IMR-90 (cell line): Measurements from ENCODE around the gene HOTAIR. TPM values are rescaled to one million over a fixed set of nuclear protein-coding genes. Genes with fewer than 3 reads are reported as not detected.

Experiments used
- ATAC-seq: fragments of 200-7000 bp; cut with Tn5 transposase; 2 replicates; pipeline ENCODE4 v1.9.1; 2020; ENCODE audit warnings: low read depth, mild to moderate bottlenecking, moderate library complexity
- BruUV-seq: library from RNA; stranded (reverse); fragments of 400-500 nt; replicated peaks from 2 replicates; lab custom pipeline; 2021; lab: Mats Ljungman, UMichigan
- CTCF ChIA-PET: fragments of 300-600 bp; formaldehyde crosslinking; extraction: SDS; loops from one replicate; lab custom pipeline; 2021; ENCODE audit warnings: antibody characterized with exemption; lab: Yijun Ruan, JAX
- POLR2A ChIA-PET: fragments of 300-600 bp; sonication (Branson Sonifier 250); formaldehyde crosslinking; loops from one replicate; lab custom pipeline; 2022; ENCODE audit warnings: antibody characterized with exemption; ENCODE audit not compliant: unreplicated experiment; lab: Charles Lee
- DNase-seq: peaks from one replicate; pipeline ENCODE4 v3.0.0; 2013
- H2AFZ ChIP-seq: replicated peaks from 2 replicates; pipeline ENCODE3; 2013; ENCODE audit warnings: low read length, mild to moderate bottlenecking; ENCODE audit not compliant: poor library complexity
- H2AK5ac ChIP-seq: 2 replicates; pipeline ENCODE4 v1.6.1; 2013; ENCODE audit warnings: low read depth, low read length, inconsistent platforms
- H2AK9ac ChIP-seq: replicated peaks from 2 replicates; pipeline ENCODE3; 2013; ENCODE audit warnings: mild to moderate bottlenecking, low read depth, low read length, moderate library complexity; ENCODE audit not compliant: poor library complexity
- H2BK120ac ChIP-seq: 2 replicates; pipeline ENCODE4 v1.6.1; 2013; ENCODE audit warnings: low read depth, low read length, inconsistent platforms
- H2BK15ac ChIP-seq: 3 replicates; pipeline ENCODE4 v1.6.1; 2013; ENCODE audit warnings: low read depth, low read length, inconsistent platforms
- H2BK20ac ChIP-seq: 2 replicates; pipeline ENCODE4 v1.6.1; 2013; ENCODE audit warnings: low read depth, mild to moderate bottlenecking, inconsistent platforms, low read length, moderate library complexity
- H2BK5ac ChIP-seq: 2 replicates; pipeline ENCODE4 v1.6.1; 2013; ENCODE audit warnings: mild to moderate bottlenecking, low read depth, low read length, inconsistent platforms; ENCODE audit not compliant: poor library complexity, severe bottlenecking
- H3K14ac ChIP-seq: replicated peaks from 2 replicates; pipeline ENCODE4 v1.6.1; 2013; ENCODE audit warnings: low read depth, low read length, inconsistent platforms
- H3K18ac ChIP-seq: 2 replicates; pipeline ENCODE4 v1.6.1; 2013; ENCODE audit warnings: low read depth, low read length, control low read depth
- H3K23ac ChIP-seq: 2 replicates; pipeline ENCODE4 v1.6.1; 2013; ENCODE audit warnings: low read depth, low read length, inconsistent platforms
- H3K27ac ChIP-seq: 2 replicates; pipeline ENCODE4 v1.5.1; 2013; ENCODE audit warnings: mild to moderate bottlenecking, control low read depth, low read length; ENCODE audit not compliant: insufficient read depth
- H3K27me3 ChIP-seq: 2 replicates; pipeline ENCODE4 v1.6.1; 2013; ENCODE audit warnings: low read length; ENCODE audit not compliant: control insufficient read depth, insufficient read depth
- H3K36me3 ChIP-seq: 2 replicates; pipeline ENCODE4 v1.6.1; 2013; ENCODE audit warnings: low read length, mixed read lengths; ENCODE audit not compliant: control insufficient read depth, insufficient read depth
- H3K4ac ChIP-seq: 2 replicates; pipeline ENCODE4 v1.6.1; 2013; ENCODE audit warnings: low read depth, low read length, inconsistent platforms
- H3K4me1 ChIP-seq: 2 replicates; pipeline ENCODE4 v1.6.1; 2013; ENCODE audit warnings: low read length, mixed read lengths; ENCODE audit not compliant: control insufficient read depth, insufficient read depth
- H3K4me2 ChIP-seq: 2 replicates; pipeline ENCODE4 v1.6.1; 2013; ENCODE audit warnings: low read depth, mild to moderate bottlenecking, control low read depth, low read length, moderate library complexity
- H3K4me3 ChIP-seq: 2 replicates; pipeline ENCODE4 v1.5.1; 2013; ENCODE audit warnings: low read depth, mild to moderate bottlenecking, control low read depth, low read length, moderate library complexity; ENCODE audit not compliant: insufficient read depth
- H3K56ac ChIP-seq: 2 replicates; pipeline ENCODE4 v1.6.1; 2013; ENCODE audit warnings: low read length, inconsistent platforms; ENCODE audit not compliant: insufficient read depth; ENCODE audit errors: extremely low read depth
- H3K79me1 ChIP-seq, 2 experiments: 2 replicates each; pipeline ENCODE4 v1.6.1; 2013; ENCODE audit warnings: low read length in 2 of 2, inconsistent platforms in 1 of 2, low read depth in 1 of 2
- H3K9ac ChIP-seq: 2 replicates; pipeline ENCODE4 v1.6.1; 2013; ENCODE audit warnings: low read depth, low read length, control low read depth
- H3K9me1 ChIP-seq: 2 replicates; pipeline ENCODE4 v1.6.1; 2013; ENCODE audit warnings: low read length, inconsistent platforms; ENCODE audit not compliant: insufficient read depth
- H3K9me3 ChIP-seq: 2 replicates; pipeline ENCODE4 v1.6.1; 2013; ENCODE audit warnings: low read length; ENCODE audit not compliant: control insufficient read depth, insufficient read depth
- H4K20me1 ChIP-seq: 2 replicates; pipeline ENCODE4 v1.6.1; 2013; ENCODE audit warnings: low read length, inconsistent platforms; ENCODE audit not compliant: insufficient read depth
- H4K5ac ChIP-seq: 2 replicates; pipeline ENCODE4 v1.6.1; 2013; ENCODE audit warnings: mild to moderate bottlenecking, low read depth, low read length, control low read depth
- H4K8ac ChIP-seq, 2 experiments: 2 replicates each; pipeline ENCODE4 v1.6.1; 2013; ENCODE audit warnings: low read depth in 2 of 2, low read length in 2 of 2, control low read depth in 1 of 2, inconsistent platforms in 1 of 2
- H4K91ac ChIP-seq: 2 replicates; pipeline ENCODE4 v1.6.1; 2013; ENCODE audit warnings: low read depth, low read length, inconsistent platforms; ENCODE audit not compliant: insufficient read depth
- BHLHE40 ChIP-seq: fragments of 150-350 bp; IDR thresholded peaks from 2 replicates; pipeline ENCODE4 v1.6.1; 2016; ENCODE audit warnings: mild to moderate bottlenecking, low read depth, low read length
- CEBPB ChIP-seq: IDR thresholded peaks from 2 replicates; pipeline ENCODE4 v1.6.1; 2012; ENCODE audit warnings: low read depth, low read length, improper control_type of control experiment
- CHD1 ChIP-seq: IDR thresholded peaks from 2 replicates; pipeline ENCODE4 v1.6.1; 2012; ENCODE audit warnings: low read depth, low read length, improper control_type of control experiment
- FOS ChIP-seq: fragments of 150-350 bp; IDR thresholded peaks from 2 replicates; pipeline ENCODE4 v1.6.1; 2016; ENCODE audit warnings: low read depth, low read length
- MAFK ChIP-seq: IDR thresholded peaks from 2 replicates; pipeline ENCODE4 v1.6.1; 2012; ENCODE audit warnings: low read depth, low read length, improper control_type of control experiment
- MXI1 ChIP-seq: IDR thresholded peaks from 2 replicates; pipeline ENCODE4 v1.6.1; 2012; ENCODE audit warnings: low read depth, mild to moderate bottlenecking, low read length, moderate library complexity, borderline replicate concordance
- NFE2L2 ChIP-seq: fragments of 150-350 bp; IDR thresholded peaks from 2 replicates; pipeline ENCODE4 v1.6.1; 2016; ENCODE audit warnings: low read depth, mild to moderate bottlenecking, low read length
- POLR2A ChIP-seq: IDR thresholded peaks from 2 replicates; pipeline ENCODE4 v1.6.1; 2012; ENCODE audit warnings: mild to moderate bottlenecking, low read depth, low read length
- RAD21 ChIP-seq: IDR thresholded peaks from 2 replicates; pipeline ENCODE4 v1.6.1; 2012; ENCODE audit warnings: low read length, improper control_type of control experiment
- SMC3 ChIP-seq: fragments of 150-350 bp; IDR thresholded peaks from 2 replicates; pipeline ENCODE4 v1.6.1; 2016; ENCODE audit warnings: low read depth, mild to moderate bottlenecking, antibody characterized with exemption, low read length, moderate library complexity
- WGBS, 2 experiments: methylation state at CpG; one replicate each; pipeline versions ENCODE4 v1.1.5 to v1.1.7; 2013; ENCODE audit warnings: missing lambda C conversion rate in 2 of 2; ENCODE audit not compliant: insufficient read length in 1 of 2; ENCODE audit errors: extremely low coverage in 2 of 2; 5-methylcytosine and 5-hydroxymethylcytosine counted together
- dilution Hi-C: fragments of 300-500 bp; cut with HindIII; formaldehyde crosslinking; loops from one replicate; pipeline ENCODE4 v1.14.3; 2018; ENCODE audit warnings: low sequenced_read_pairs; ENCODE audit not compliant: unreplicated experiment
- in situ Hi-C: fragments of 300-500 bp; cut with MboI; formaldehyde crosslinking; loops from 3 replicates; pipeline ENCODE4 v1.14.3; 2019; ENCODE audit warnings: low sequenced_read_pairs, inconsistent platforms, mixed read lengths
- intact Hi-C: fragments of 100-400 bp; cut with micrococcal nuclease; formaldehyde crosslinking; loops from 2 replicates; pipeline ENCODE4 v1.10.0; 2022
- polyA plus RNA-seq, 3 experiments: library from polyadenylated mRNA; depleted of rRNA; stranded (reverse); fragments of >200 nt; gene quantifications; 2 replicates each; pipeline ENCODE4 v1.2.3, GENCODE V29; 2012; ENCODE audit warnings: low replicate concordance in 1 of 3
- total RNA-seq: library from RNA; depleted of rRNA; stranded (reverse); fragments of >200 nt; gene quantifications from 2 replicates; pipeline ENCODE4 v1.2.3, GENCODE V29; 2012
- TF ChIP-seq, protein P1 (sequence below): fragments of 150-350 bp; IDR thresholded peaks from 2 replicates; pipeline ENCODE4 v1.6.1; 2017; ENCODE audit warnings: mild to moderate bottlenecking, antibody characterized with exemption, low read length, low read depth
- TF ChIP-seq, protein P2 (sequence below): conservative IDR thresholded peaks from 2 replicates; pipeline ENCODE4 v1.5.1; 2012; ENCODE audit warnings: mild to moderate bottlenecking, low read depth, low read length, improper control_type of control experiment
- TF ChIP-seq, protein P3 (sequence below): fragments of 150-350 bp; IDR thresholded peaks from 2 replicates; pipeline ENCODE4 v1.6.1; 2016; ENCODE audit warnings: low read depth, mild to moderate bottlenecking, low read length, moderate library complexity, borderline replicate concordance

HOTAIR gene
- total and polyA plus RNA-seq, 2 of the 4 experiments (the other 2 are of a cell fraction): not detected

DNA sequence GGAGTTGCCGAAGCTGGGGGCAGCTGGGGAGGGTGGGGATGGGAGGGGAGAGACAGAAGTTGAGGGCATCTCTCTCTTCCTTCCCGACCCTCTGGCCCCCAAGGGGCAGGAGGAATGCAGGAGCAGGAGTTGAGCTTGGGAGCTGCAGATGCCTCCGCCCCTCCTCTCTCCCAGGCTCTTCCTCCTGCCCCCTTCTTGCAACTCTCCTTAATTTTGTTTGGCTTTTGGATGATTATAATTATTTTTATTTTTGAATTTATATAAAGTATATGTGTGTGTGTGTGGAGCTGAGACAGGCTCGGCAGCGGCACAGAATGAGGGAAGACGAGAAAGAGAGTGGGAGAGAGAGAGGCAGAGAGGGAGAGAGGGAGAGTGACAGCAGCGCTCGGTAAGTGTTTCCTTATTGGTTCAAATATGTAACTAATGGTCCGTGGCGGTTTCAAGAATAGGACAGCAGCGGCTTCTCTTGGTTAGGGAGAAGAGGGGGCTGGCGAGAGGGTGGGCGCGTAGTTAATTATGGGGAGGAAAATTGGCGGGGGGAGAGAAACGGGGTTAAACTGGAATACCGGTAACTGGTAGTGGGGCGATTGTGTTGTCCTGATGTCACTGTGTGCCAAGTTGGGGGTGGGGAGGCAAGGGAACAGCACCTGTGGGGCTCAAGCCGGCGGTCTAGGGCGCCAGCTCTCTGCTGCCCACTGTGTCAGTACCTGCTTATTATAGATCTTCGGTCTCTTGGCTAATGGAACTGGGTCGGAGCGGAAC is 42.5 kb upstream of the HOTAIR start:
- Histone ChIP-seq H3K27ac (no peak overlapping the region), H4K91ac (no peak overlapping the region), H3K27me3 (peaks cover 89% of the 10 kb centered on the region), H3K9me1 (no peaks in the 10 kb centered on the region), H4K5ac (no peak overlapping the region), H3K9ac (no peak overlapping the region), H2AK9ac (no peak overlapping the region), H3K18ac (no peak overlapping the region), H3K14ac (no peak overlapping the region), H3K56ac (no peak overlapping the region), H2BK120ac (no peak overlapping the region), H2AK5ac (no peak overlapping the region), H2AFZ (peak overlapping the region; percentile 81), H3K9me3 (peaks cover 4% of the 10 kb centered on the region), H2BK15ac (no peak overlapping the region), H4K20me1 (no peaks in the 10 kb centered on the region), H3K4me2 (peak overlapping the region; percentile 87), H3K4me1 (no peaks in the 10 kb centered on the region), H2BK5ac (no peak overlapping the region), H3K4me3 (peak overlapping the region; percentile 7; the same call in 1 of the 2 replicates), H4K8ac (no peak overlapping the region), H3K23ac (no peak overlapping the region), H2BK20ac (no peak overlapping the region), H3K4ac (no peak overlapping the region), H3K36me3 (no peaks in the 10 kb centered on the region), H3K79me1 (no peaks in the 10 kb centered on the region)
- ChIA-PET POLR2A (no interaction called here), CTCF (interaction anchor here (0.8 to 1.0 kb wide), 3 partner anchors 13 to 184 kb away, joined by 3 to 4 read pairs (median 3); no protein-coding TSS in a partner anchor)
- dilution Hi-C loops: no loop called here
- WGBS, 2 experiments: 0% methylated on average over 7 of the region's 24 CpGs; no CpG with 5 or more reads in 1 of the 2 experiments
- intact Hi-C loops: no loop called here
- in situ Hi-C loops: no loop called here
- no TSS peak for BruUV-seq
- DNase-seq (no peak), ATAC-seq (peak; percentile 50)
- TF ChIP-seq CEBPB: no peak
- no peak for TF ChIP-seq MAFK
- no peak for TF ChIP-seq CHD1
- TF ChIP-seq, protein P1, sequence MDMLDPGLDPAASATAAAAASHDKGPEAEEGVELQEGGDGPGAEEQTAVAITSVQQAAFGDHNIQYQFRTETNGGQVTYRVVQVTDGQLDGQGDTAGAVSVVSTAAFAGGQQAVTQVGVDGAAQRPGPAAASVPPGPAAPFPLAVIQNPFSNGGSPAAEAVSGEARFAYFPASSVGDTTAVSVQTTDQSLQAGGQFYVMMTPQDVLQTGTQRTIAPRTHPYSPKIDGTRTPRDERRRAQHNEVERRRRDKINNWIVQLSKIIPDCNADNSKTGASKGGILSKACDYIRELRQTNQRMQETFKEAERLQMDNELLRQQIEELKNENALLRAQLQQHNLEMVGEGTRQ: no peak
- no peak for TF ChIP-seq SMC3
- TF ChIP-seq RAD21: no peak
- TF ChIP-seq, protein P2, sequence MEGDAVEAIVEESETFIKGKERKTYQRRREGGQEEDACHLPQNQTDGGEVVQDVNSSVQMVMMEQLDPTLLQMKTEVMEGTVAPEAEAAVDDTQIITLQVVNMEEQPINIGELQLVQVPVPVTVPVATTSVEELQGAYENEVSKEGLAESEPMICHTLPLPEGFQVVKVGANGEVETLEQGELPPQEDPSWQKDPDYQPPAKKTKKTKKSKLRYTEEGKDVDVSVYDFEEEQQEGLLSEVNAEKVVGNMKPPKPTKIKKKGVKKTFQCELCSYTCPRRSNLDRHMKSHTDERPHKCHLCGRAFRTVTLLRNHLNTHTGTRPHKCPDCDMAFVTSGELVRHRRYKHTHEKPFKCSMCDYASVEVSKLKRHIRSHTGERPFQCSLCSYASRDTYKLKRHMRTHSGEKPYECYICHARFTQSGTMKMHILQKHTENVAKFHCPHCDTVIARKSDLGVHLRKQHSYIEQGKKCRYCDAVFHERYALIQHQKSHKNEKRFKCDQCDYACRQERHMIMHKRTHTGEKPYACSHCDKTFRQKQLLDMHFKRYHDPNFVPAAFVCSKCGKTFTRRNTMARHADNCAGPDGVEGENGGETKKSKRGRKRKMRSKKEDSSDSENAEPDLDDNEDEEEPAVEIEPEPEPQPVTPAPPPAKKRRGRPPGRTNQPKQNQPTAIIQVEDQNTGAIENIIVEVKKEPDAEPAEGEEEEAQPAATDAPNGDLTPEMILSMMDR: no peak
- no peak for TF ChIP-seq FOS
- TF ChIP-seq POLR2A: no peak
- no peak for TF ChIP-seq NFE2L2
- TF ChIP-seq MXI1: no peak
- TF ChIP-seq, protein P3, sequence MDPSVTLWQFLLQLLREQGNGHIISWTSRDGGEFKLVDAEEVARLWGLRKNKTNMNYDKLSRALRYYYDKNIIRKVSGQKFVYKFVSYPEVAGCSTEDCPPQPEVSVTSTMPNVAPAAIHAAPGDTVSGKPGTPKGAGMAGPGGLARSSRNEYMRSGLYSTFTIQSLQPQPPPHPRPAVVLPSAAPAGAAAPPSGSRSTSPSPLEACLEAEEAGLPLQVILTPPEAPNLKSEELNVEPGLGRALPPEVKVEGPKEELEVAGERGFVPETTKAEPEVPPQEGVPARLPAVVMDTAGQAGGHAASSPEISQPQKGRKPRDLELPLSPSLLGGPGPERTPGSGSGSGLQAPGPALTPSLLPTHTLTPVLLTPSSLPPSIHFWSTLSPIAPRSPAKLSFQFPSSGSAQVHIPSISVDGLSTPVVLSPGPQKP: no peak
- TF ChIP-seq BHLHE40: no peak
